Measurements from ENCODE around the gene TUBB1.

Gene TUBB1

DNA sequence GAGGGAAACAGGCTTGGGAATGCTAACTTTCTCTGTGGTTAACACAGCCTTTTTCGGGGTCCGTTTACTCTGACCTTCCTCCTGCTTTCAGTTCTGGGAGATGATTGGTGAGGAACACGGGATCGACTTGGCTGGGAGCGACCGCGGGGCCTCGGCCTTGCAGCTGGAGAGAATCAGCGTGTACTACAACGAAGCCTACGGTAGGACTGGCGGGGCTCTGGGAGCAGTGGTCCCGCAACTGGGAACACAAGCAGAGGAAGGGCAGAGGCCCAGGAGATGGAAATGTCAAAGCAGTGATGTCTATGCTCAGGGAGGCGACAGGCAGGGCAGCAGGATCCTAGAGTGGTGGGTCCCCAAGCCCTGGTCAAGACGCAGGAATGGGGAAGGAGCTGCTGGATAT, 3.5 kb downstream of the TUBB1 start:
- no peak for DNase-seq (ENCODE audit: extremely low read depth, low read depth)
- TF ChIP-seq, protein P1, sequence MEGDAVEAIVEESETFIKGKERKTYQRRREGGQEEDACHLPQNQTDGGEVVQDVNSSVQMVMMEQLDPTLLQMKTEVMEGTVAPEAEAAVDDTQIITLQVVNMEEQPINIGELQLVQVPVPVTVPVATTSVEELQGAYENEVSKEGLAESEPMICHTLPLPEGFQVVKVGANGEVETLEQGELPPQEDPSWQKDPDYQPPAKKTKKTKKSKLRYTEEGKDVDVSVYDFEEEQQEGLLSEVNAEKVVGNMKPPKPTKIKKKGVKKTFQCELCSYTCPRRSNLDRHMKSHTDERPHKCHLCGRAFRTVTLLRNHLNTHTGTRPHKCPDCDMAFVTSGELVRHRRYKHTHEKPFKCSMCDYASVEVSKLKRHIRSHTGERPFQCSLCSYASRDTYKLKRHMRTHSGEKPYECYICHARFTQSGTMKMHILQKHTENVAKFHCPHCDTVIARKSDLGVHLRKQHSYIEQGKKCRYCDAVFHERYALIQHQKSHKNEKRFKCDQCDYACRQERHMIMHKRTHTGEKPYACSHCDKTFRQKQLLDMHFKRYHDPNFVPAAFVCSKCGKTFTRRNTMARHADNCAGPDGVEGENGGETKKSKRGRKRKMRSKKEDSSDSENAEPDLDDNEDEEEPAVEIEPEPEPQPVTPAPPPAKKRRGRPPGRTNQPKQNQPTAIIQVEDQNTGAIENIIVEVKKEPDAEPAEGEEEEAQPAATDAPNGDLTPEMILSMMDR (IDR thresholded peaks at IDR 0.05; ENCODE audit: low read depth, low read length, missing control alignments), result no peak
- H3K4me3 ChIP-seq (replicated peaks; ENCODE audit: low read depth, low read length), result no peak overlapping the region

GRCh38 chr20:59023616-59024015, 4.4 kb downstream of the TUBB1 start:
- DNase-seq (ENCODE audit: extremely low read depth, low read depth), result no peak
- H3K4me3 ChIP-seq (replicated peaks; ENCODE audit: low read depth, low read length), result no peak overlapping the region
- TF ChIP-seq, protein P1 (IDR thresholded peaks at IDR 0.05; ENCODE audit: low read depth, low read length, missing control alignments), result no peak

DNA sequence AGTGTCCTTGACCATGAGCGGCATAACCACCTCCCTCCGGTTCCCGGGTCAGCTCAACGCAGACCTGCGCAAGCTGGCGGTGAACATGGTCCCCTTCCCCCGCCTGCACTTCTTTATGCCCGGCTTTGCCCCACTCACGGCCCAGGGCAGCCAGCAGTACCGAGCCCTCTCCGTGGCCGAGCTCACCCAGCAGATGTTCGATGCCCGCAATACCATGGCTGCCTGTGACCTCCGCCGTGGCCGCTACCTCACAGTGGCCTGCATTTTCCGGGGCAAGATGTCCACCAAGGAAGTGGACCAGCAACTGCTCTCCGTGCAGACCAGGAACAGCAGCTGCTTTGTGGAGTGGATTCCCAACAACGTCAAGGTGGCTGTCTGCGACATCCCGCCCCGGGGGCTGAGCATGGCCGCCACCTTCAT, 4.9 kb downstream of the TUBB1 start:
- DNase-seq (ENCODE audit: extremely low read depth, low read depth), result no peak
- TF ChIP-seq, protein P1 (IDR thresholded peaks at IDR 0.05; ENCODE audit: low read depth, low read length, missing control alignments), result no peak
- H3K4me3 ChIP-seq (replicated peaks; ENCODE audit: low read depth, low read length), result no peak overlapping the region

GRCh38 chr20:59025086-59025485, 5.9 kb downstream of the TUBB1 start:
- H3K4me3 ChIP-seq (replicated peaks; ENCODE audit: low read depth, low read length), result no peak overlapping the region
- no peak for DNase-seq (ENCODE audit: extremely low read depth, low read depth)
- TF ChIP-seq, protein P1 (IDR thresholded peaks at IDR 0.05; ENCODE audit: low read depth, low read length, missing control alignments), result no peak

- TF ChIP-seq, protein P1 (IDR thresholded peaks at IDR 0.05; ENCODE audit: low read depth, low read length, missing control alignments), result no peak
- no peak for DNase-seq (ENCODE audit: extremely low read depth, low read depth)
- no peak overlapping the region for H3K4me3 ChIP-seq (replicated peaks; ENCODE audit: low read depth, low read length)
Measured at GRCh38 chr20:59025511-59025910, 6.3 kb downstream of the TUBB1 start.

GRCh38 chr20:59026904-59027740, 7.9 kb downstream of the TUBB1 start:
- TF ChIP-seq, protein P1 (IDR thresholded peaks at IDR 0.05; ENCODE audit: low read depth, low read length, missing control alignments), result no peak
- no peak for DNase-seq (ENCODE audit: extremely low read depth, low read depth)
- H3K4me3 ChIP-seq (replicated peaks; ENCODE audit: low read depth, low read length), result no peak overlapping the region
